Stimulated activated CD8-positive, alpha-beta memory T cell treated with anti-CD3 and anti-CD28 coated beads, Interleukin-7, amount 100 ng/mL, for 4 hours (primary cell): Measurements from ENCODE around the gene NDUFV2.

Experiments used
- DNase-seq, 2 donors: peaks; one replicate each; pipeline ENCODE4 v3.0.0-alpha.2; 2020; ENCODE audit warnings: low read depth in 2 of 2

Gene NDUFV2

GRCh38 chr18:9117980-9118841 lies 15.7 kb downstream of the NDUFV2 start:
- no peak for DNase-seq

DNA sequence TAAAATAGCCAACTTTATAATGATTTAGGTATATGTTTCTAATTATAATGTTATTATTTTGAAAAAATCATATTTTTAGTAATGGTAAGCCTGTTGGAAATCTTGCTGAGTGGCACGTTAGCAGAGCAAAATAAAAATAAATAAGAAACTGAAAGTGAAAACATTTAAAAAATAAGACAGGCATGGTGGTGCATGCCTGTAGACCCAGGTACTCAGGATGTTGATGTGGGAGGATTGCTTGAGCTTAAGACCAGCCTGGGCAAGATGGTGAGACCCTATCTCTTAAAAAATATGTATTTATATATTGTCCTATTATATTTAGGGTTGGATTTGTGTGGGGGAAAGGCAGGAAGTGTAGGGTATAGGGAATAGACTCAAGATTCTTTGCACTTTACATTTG lies 18.3 kb downstream of the NDUFV2 start:
- DNase-seq: no peak

DNA sequence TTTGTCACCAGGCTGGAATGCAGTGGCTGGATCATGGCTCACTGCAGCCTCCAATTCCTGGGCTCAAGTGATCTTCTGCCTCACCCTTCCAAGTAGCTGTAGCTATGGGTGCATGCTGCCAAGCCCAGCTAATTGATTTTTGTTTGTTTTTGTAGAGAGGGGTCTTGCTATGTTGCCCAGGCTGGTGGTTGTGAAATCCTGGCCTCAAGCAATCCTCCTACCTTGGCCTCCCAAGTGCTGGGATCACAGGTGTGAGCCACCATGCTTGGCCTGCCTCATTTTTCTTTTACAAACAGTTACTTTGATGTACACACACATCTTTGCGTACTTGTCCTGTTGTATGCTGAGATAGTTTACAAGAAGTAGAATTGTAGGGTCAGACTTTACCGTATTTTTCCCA lies 21.0 kb downstream of the NDUFV2 start:
- DNase-seq: no peak

GRCh38 chr18:9124824-9125223 lies 22.3 kb downstream of the NDUFV2 start:
- DNase-seq: no peak

- DNase-seq: no peak
Measured at GRCh38 chr18:9126337-9126736, 23.8 kb downstream of the NDUFV2 start.

GRCh38 chr18:9130195-9130594 lies 27.7 kb downstream of the NDUFV2 start:
- no peak for DNase-seq

- no peak for DNase-seq
Measured at GRCh38 chr18:9130806-9131205, 28.3 kb downstream of the NDUFV2 start.

DNA sequence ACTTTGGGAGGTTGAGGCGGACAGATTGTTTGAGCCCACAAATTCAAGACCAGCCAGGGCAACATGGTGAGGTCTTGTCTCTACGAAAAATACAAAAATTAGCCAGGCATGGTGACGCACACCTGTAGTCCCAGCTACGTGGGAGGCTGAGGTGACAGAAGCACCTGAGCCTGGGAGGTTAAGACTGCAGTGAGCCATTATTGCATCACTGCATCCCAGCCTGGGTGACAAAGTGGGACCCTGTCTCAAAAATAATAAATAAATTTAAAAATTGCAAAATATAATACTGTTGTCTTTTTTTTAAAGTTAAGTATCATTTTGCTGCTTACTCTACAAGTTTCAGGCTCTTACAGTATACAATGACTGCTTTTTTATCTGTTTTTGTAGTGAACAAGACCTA lies 30.1 kb downstream of the NDUFV2 start:
- DNase-seq: no peak

DNA sequence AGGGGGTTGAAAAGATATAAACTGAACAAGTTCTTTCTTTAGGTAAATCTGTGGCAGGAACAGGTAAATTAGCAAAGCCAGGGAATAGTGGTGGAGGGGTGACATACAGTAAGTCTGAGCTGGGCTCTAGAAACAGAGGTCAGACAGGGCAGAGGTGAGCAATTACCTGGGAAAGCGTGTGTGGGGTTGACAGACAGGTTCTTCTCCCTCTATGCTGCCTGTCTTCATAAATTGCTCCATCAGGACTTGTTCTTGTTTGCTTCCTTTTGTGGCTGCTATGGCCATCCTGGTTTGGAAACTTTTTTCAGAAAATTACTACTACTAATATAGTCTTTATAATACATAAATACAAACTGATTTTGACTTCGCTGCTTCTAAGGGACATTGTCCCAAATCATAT lies 30.7 kb downstream of the NDUFV2 start:
- no peak for DNase-seq

GRCh38 chr18:9135081-9135911 lies 32.8 kb downstream of the NDUFV2 start:
- no peak for DNase-seq

- no peak for DNase-seq
Measured at GRCh38 chr18:9135912-9136314, 33.4 kb downstream of the NDUFV2 start.

DNA sequence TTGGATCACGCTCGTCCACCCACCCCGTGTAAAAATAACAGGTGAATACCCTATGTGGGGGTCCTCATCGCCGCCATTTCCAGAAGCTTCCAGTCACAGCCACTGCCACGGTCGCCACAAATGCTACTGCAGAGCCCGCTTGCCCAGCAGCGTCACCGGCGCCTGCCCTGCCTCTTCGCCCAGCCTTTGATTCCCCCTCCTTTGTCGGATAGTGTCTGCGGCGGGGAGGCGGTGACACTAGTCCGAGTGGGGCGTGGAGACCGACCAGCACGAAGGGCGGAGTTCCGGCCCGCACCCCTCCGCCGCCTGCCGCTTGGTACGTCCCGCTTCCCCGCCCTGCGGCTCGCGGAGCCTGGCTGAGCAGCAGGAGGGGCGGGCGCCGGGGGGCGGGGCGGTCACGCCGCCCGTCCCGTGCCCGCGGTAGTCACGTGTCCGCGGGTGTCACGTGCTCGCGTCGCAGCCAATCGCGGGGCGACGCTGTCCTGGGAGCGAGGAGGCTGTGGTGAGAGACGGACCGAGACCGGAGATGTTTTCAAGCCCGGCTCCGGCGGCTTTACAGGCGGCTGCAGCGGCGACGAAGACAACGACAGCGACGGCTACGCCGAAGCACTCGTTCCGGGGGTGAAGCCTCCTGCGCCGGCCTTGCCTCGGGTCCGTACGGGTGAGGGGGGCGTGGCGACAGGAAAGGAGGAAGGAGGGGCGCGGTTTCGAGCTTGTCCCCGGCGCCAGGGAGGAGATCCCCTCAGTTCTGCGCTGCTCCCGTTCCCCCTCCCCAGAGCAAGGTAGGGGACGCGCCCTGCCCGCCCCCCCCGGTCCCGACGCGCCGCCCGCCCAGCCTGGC lies 34.0 kb downstream of the NDUFV2 start, which contains the start of gene ANKRD12:
ANKRD12 (plus strand) TSS at position 467 of the 841 bp plus-strand sequence. CDS start 45,652 bp downstream, outside the sequence.
- peak; percentile 91 to 99 for DNase-seq

- peak; percentile 24 to 73 for DNase-seq
Measured at GRCh38 chr18:9137168-9138066, 34.9 kb downstream of the NDUFV2 start.

- no peak for DNase-seq
Measured at GRCh38 chr18:9139400-9140039, 37.0 kb downstream of the NDUFV2 start.

DNA sequence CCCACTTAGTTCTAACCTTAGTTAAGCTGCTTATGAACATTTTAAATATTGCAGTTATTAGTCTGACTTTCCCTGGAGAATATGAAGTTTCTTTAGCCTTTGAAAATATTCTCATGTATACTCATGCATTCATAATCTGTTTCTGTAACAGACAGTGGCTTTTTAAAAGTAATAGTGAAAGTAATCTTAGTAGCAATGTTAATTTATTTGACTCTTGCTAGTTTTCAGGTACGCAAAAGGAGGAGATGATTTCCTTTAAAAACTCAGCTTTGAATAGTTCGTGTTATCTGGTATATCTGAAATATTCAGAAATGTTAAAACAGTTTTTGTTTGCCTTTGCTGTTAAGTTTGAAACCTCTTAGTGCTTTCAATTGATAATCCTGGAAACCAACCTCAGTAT lies 37.9 kb downstream of the NDUFV2 start:
- no peak for DNase-seq

GRCh38 chr18:9140984-9141383 lies 38.5 kb downstream of the NDUFV2 start:
- DNase-seq: no peak

GRCh38 chr18:9146224-9146623 lies 43.7 kb downstream of the NDUFV2 start:
- no peak for DNase-seq

DNA sequence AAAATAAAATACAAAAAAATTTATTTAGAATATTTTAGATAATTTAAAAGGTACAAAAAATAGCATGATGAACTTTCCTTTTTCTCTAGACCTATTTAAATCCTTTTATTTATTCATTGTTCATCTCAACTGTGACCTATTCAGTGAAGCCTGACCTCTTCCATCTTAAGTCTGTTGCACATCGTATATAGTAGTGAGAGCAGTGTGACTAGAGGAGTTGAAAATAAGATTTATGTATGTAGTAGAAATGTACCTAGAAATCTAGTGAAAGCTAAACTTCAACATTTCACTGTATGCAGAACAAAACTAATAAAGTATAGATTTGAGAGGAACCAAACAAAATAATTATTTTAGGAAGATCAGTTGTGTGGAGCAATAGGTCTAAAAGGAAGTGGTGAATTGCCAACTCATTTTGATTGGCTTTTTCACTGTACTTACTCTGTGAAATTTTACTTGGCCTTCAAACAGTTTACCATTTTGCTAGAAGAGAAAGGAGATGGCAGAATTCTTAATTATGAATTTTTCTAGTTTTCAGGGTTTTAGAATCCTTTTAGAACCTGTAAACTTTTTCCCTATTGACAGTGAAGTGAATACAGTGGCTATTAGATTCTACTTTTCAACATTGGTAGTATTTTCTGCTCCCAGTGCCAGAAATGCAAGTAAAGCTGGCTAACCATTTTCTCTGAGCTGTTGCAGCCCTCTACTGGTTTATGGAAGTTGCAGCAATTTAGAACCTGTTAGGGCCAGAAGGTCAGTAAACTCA lies 45.1 kb downstream of the NDUFV2 start:
- DNase-seq: no peak

GRCh38 chr18:9148203-9148552 lies 45.7 kb downstream of the NDUFV2 start:
- DNase-seq: no peak

GRCh38 chr18:9150121-9150520 lies 47.6 kb downstream of the NDUFV2 start:
- no peak for DNase-seq
